Gastroesophageal sphincter (tissue), 3 donors: ENCODE results near the gene SNX13.

Experiments
- POLR2A ChIP-seq, 2 donors: fragments of 450-650 bp; IDR thresholded peaks; one replicate each; pipeline ENCODE4 v1.6.1; 2017; ENCODE audit warnings: antibody characterized with exemption in 2 of 2, mild to moderate bottlenecking in 2 of 2, moderate library complexity in 1 of 2
- POLR2AphosphoS5 ChIP-seq: sonication (generic); formaldehyde crosslinking; IDR thresholded peaks from one replicate; pipeline ENCODE4 v1.6.1; 2017; ENCODE audit warnings: antibody characterized with exemption
- TF ChIP-seq, protein P1 (sequence below), 4 experiments: fragments of 200-600 bp in 2 of 4; fragments of 450-650 bp in 2 of 4; sonication (generic) in 1 of 4; IDR thresholded peaks; one replicate each; pipeline ENCODE4 v1.5.1; 2017 to 2019; ENCODE audit warnings: antibody characterized with exemption in 4 of 4, mild to moderate bottlenecking in 2 of 4, moderate library complexity in 2 of 4

DNA sequence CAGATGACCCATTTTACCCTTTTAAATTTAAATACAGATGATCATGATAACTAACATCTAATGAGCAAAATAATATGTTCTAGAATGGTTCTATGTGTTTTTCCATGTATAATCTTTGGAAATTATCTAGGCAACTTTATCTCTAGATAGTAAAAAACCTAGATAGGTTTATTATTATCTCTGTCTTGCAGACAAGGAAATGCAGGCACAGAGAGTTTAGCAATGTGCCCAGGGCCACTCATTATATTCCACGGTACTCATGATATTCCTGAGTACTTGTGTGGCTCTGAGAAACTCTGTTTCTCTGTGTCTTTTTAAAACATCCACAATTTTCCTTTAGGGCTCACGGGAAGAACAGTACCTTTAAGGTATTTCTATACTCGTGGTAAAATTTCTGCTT, 26.4 kb upstream of the SNX13 start:
- TF ChIP-seq POLR2A (IDR thresholded peaks at IDR 0.05) = no peak
- TF ChIP-seq, protein P1, sequence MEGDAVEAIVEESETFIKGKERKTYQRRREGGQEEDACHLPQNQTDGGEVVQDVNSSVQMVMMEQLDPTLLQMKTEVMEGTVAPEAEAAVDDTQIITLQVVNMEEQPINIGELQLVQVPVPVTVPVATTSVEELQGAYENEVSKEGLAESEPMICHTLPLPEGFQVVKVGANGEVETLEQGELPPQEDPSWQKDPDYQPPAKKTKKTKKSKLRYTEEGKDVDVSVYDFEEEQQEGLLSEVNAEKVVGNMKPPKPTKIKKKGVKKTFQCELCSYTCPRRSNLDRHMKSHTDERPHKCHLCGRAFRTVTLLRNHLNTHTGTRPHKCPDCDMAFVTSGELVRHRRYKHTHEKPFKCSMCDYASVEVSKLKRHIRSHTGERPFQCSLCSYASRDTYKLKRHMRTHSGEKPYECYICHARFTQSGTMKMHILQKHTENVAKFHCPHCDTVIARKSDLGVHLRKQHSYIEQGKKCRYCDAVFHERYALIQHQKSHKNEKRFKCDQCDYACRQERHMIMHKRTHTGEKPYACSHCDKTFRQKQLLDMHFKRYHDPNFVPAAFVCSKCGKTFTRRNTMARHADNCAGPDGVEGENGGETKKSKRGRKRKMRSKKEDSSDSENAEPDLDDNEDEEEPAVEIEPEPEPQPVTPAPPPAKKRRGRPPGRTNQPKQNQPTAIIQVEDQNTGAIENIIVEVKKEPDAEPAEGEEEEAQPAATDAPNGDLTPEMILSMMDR (IDR thresholded peaks at IDR 0.05) = no peak
- TF ChIP-seq POLR2AphosphoS5 = no peak
